WI38 (cell line): ENCODE results near the gene RSBN1L.
A peak's percentile ranks its signal among the peaks of the same experiment; 100 is the strongest.

ENCODE experiments used
- H3K4me3 ChIP-seq: 2 replicates; pipeline ENCODE4 v1.5.1; 2011; ENCODE audit warnings: low read depth, mild to moderate bottlenecking, control low read depth, low read length
- TF ChIP-seq, protein P1 (sequence below): IDR thresholded peaks from 2 replicates; pipeline ENCODE4 v1.5.1; 2012; ENCODE audit warnings: low read depth, mild to moderate bottlenecking, control low read depth, low read length

Gene RSBN1L

GRCh38 chr7:77757589-77757988 is 61.3 kb downstream of the RSBN1L start:
- H3K4me3 ChIP-seq = no peak overlapping the region
- TF ChIP-seq, protein P1, sequence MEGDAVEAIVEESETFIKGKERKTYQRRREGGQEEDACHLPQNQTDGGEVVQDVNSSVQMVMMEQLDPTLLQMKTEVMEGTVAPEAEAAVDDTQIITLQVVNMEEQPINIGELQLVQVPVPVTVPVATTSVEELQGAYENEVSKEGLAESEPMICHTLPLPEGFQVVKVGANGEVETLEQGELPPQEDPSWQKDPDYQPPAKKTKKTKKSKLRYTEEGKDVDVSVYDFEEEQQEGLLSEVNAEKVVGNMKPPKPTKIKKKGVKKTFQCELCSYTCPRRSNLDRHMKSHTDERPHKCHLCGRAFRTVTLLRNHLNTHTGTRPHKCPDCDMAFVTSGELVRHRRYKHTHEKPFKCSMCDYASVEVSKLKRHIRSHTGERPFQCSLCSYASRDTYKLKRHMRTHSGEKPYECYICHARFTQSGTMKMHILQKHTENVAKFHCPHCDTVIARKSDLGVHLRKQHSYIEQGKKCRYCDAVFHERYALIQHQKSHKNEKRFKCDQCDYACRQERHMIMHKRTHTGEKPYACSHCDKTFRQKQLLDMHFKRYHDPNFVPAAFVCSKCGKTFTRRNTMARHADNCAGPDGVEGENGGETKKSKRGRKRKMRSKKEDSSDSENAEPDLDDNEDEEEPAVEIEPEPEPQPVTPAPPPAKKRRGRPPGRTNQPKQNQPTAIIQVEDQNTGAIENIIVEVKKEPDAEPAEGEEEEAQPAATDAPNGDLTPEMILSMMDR = no peak

GRCh38 chr7:77759294-77759889 is 63.1 kb downstream of the RSBN1L start:
- TF ChIP-seq, protein P1 = peak; percentile 56; the same call in 1 of the 2 replicates
- no peak overlapping the region for H3K4me3 ChIP-seq

GRCh38 chr7:77760809-77761453 is 64.7 kb downstream of the RSBN1L start:
- TF ChIP-seq, protein P1 = no peak
- H3K4me3 ChIP-seq = no peak overlapping the region

- TF ChIP-seq, protein P1 = no peak
- H3K4me3 ChIP-seq = no peak overlapping the region
These were observed 69.2 kb downstream of the RSBN1L start for GRCh38 chr7:77765481-77765880.

DNA sequence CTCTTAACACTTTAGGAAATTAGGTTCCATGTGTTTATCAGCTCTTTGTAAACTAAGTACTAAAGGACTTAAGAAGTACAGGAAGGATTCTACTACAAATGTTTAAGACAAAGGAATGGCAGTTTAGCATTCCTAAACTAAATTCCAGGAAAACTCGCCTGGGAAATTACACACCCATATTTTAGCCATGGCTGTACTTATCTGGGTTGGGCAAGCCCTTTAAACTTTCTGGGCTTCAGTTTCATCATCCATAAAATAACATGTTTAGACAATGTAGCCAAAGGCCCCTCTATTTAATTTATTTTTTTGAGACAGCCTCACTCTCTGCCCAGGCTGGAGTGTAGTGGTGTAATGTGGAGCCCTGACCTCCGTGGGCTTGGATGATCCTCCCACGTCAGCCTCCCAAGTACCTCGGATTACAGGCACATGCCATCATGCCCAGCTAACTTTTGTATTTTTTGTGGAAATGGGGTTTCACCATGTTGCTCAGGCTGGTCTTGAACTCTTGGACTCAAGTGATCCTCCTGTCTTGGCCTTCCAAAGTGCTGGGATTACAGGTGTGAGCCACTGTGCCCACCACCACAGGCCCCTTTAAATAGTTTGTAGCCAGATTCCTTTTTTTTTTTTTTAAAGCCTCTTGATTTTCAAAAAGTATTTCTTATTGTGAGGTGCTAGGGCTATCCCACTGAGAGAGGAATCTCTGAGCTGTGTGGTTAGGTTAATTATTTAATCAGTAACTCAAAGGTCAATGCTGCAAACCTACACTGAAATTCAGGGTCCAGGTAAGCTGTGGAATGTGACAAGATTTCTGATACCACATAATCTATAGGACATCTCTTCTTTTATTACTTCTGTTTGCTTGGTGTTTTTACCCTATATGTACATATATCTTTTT is 69.9 kb downstream of the RSBN1L start:
- TF ChIP-seq, protein P1 = no peak
- H3K4me3 ChIP-seq = no peak overlapping the region

- H3K4me3 ChIP-seq = no peak overlapping the region
- TF ChIP-seq, protein P1 = no peak
These were observed 70.7 kb downstream of the RSBN1L start for GRCh38 chr7:77766801-77767605.
